GM13977 (cell line): ENCODE data around the gene GSTA5.
"Not testable (repeated sequence)": the region's sequence is repeated elsewhere in the genome, so short reads cannot be mapped to it uniquely, and the experiment has no call there.

Experiments used
- DNase-seq: peaks from one replicate; pipeline ENCODE4 v3.0.0; 2012; ENCODE audit warnings: low spot score
- in situ Hi-C: fragments of 300-500 bp; cut with MboI; formaldehyde crosslinking; loops from one replicate; pipeline ENCODE4 v1.12.0; 2022; ENCODE audit warnings: low sequenced_read_pairs, low pct_unique_long_range_greater_than_20kb, mixed read lengths, inconsistent platforms; ENCODE audit not compliant: unreplicated experiment
- TF ChIP-seq, protein P1 (sequence below): IDR thresholded peaks from 2 replicates; pipeline ENCODE4 v1.5.1; 2012; ENCODE audit warnings: mild to moderate bottlenecking, control low read depth; ENCODE audit not compliant: insufficient read depth; ENCODE audit errors: extremely low read depth, missing control alignments

GSTA5 gene

DNA sequence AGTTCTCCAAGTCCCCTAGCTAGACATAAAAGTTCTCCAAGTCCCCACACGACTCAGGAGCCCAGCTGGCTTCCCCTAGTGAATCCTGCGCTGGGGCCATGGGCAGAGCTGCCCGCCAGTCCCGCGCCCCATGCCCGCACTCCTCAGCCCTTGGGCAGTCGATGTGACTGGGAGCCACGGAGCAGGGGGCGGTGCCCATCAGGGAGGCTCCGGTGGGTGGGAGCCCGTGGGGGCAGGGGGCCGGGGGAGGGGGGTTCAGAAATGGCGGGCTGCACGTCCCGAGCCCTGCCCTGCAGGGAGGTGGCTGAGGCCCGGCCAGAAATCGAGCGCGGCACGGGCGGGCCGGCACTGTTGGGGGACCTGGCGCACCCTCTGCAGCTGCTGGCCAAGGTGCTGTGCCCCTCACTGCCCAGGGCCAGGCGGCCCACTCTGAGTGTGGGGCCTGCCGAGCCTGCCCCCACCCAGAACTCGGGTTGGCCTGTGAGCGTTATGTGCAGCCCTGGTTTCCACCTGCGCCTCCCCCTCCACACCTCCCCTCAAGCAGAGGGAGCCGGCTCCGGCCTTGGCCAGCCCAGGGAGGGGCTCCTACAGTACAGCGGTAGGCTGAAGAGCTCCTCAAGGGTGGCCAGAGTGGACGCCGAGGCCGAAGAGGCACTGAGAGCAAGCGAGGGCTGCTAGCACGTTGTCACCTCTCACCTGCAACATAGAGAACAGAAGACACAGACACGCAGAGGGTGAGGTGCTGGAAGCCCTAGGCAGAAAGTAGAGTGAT is 11.4 kb downstream of the GSTA5 start:
- in situ Hi-C loops = loop anchor here (5.0 kb wide), 1 partner anchor 42 kb away; no protein-coding TSS in a partner anchor
- TF ChIP-seq, protein P1, sequence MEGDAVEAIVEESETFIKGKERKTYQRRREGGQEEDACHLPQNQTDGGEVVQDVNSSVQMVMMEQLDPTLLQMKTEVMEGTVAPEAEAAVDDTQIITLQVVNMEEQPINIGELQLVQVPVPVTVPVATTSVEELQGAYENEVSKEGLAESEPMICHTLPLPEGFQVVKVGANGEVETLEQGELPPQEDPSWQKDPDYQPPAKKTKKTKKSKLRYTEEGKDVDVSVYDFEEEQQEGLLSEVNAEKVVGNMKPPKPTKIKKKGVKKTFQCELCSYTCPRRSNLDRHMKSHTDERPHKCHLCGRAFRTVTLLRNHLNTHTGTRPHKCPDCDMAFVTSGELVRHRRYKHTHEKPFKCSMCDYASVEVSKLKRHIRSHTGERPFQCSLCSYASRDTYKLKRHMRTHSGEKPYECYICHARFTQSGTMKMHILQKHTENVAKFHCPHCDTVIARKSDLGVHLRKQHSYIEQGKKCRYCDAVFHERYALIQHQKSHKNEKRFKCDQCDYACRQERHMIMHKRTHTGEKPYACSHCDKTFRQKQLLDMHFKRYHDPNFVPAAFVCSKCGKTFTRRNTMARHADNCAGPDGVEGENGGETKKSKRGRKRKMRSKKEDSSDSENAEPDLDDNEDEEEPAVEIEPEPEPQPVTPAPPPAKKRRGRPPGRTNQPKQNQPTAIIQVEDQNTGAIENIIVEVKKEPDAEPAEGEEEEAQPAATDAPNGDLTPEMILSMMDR = no peak
- DNase-seq = no peak

DNA sequence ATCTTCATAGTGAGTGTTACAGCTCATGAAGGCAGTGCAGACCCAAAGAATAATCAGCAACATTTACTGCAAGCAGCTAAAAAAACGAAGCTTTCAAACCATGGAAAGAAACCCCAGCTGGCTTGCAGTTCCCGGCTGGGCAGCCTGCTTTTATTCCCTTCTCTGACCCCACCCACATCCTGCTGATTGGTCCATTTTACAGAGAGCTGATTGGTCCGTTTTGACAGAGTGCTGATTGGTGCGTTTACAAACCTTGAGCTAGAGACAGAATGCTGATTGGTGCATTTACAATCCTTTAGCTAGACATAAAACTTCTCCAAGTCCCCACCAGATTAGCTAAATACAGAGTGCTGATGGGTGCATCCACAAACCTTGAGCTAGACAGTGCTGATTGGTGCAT is 12.0 kb downstream of the GSTA5 start:
- DNase-seq = not testable (repeated sequence)
- in situ Hi-C loops = loop anchor here (5.0 kb wide), 1 partner anchor 41 kb away; no protein-coding TSS in a partner anchor

DNA sequence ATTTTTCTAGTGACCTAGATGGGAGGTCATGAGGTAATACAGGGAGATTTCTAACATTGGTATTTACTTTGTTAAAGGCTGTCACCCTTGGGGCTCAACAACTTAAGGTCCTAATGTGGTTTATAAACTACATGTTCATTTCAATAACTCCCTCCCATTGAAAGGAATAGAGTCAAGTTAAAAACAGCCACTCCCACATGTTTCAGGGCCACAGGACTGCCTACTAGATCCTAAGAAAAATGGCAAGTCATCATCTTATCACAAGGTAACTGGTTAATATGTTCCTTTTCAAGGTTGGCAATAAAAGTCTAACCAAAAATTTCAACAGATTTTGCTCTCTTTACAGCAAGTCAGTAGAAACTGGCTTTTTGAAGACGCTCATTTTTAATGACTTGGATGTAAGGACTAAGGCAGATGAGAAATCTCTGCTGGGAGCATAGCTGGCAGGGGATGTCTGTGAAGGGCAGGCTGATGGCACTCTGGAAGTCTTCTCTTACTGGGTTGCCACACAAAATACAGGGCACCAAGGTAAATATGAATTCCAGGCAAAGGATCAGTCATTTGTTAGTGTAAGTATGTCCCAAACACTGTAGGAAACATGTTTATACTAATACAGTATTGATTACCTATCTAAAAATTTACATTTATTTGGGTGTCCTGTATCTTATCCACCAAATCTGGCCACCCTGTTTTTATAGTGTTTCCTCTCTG is 13.4 kb downstream of the GSTA5 start:
- not testable (repeated sequence) for DNase-seq
- in situ Hi-C loops = loop anchor here (5.0 kb wide), 1 partner anchor 40 kb away; no protein-coding TSS in a partner anchor

DNA sequence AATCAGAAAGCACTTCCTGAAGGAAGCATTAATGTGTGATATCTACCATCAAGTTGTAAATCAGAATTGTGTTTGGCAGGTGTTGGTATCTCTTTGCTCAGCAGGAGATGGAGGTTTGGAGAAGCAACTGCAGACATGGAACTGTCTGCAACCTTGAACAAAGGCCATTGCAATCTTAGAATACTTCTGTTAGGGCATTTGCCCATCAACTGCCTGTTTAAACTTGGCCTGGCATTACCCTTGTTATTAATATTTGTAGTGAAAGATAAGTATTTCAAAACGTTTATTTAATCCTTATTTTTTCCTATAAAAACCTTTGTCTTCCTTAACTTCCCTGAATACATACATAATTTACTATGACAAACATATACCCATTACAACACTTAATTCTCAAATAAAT is 14.1 kb downstream of the GSTA5 start:
- no peak for DNase-seq

DNA sequence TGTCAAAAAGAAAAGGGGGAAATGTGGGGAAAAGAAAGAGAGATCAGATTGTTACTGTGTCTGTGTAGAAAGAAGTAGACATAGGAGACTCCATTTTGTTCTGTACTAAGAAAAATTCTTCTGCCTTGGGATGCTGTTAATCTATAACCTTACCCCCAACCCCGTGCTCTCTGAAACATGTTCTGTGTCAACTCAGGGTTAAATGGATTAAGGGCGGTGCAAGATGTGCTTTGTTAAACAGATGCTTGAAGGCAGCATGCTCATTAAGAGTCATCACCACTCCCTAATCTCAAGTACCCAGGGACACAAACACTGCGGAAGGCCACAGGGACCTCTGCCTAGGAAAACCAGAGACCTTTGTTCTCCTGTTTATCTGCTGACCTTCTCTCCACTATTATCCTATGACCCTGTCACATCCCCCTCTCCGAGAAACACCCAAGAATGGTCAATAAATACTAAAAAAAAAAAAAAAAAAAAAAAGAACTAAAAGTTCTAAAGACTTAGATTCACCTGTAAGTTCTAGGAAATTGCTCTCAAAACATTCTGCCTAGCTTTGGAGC is 14.6 kb downstream of the GSTA5 start:
- in situ Hi-C loops = loop anchor here (5.0 kb wide), 1 partner anchor 39 kb away; no protein-coding TSS in a partner anchor

More for the DNA sequence above, 14.1 kb downstream of the GSTA5 start:
- in situ Hi-C loops = loop anchor here (5.0 kb wide), 1 partner anchor 39 kb away; no protein-coding TSS in a partner anchor
- TF ChIP-seq, protein P1 = no peak

DNA sequence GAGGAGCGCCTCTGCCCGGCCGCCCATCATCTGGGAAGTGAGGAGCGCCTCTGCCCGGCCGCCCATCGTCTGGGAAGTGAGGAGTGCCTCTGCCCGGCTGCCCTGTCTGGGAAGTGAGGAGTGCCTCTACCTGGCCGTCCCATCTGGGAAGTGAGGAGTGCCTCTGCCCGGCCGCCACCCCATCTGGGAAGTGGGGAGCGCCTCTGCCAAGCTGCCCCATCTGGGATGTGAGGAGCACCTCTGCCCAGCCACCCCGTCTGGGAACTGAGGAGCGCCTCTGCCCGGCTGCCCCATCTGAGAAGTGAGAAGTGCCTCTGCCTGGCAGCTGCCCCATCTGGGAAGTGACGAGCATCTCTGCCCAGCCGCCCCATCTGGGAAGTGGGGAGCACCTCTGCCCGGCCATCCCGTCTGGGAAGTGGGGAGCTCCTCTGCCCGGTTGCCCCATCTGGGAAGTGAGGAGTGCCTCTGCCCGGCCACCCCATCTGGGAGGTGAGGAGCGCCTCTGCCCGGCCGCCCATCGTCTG is 15.3 kb downstream of the GSTA5 start:
- not testable (repeated sequence) for DNase-seq
- in situ Hi-C loops = loop anchor here (5.0 kb wide), 1 partner anchor 38 kb away; no protein-coding TSS in a partner anchor

More for the DNA sequence above, 14.6 kb downstream of the GSTA5 start:
- not testable (repeated sequence) for DNase-seq

DNA sequence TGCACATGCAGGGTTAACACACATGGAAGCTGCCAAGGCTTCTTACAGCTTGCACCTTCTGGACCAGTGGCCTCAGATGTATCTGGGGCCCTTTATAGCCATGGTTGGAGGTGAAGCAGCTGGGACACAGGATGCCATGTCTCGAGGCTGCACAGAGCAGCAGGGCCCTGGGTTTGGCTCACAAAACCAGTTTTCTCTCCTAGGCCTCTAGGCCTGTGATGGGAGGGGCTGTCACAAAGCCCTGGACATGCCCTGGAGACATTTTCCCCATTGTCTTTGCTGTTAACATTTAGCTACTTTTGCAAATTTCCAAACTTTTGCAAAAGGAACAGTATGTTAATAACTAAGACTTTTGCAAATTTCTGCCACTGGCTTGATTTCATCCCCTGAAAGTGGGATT is 18.8 kb downstream of the GSTA5 start:
- in situ Hi-C loops = no loop called here
- TF ChIP-seq, protein P1 = no peak
- no peak for DNase-seq

DNA sequence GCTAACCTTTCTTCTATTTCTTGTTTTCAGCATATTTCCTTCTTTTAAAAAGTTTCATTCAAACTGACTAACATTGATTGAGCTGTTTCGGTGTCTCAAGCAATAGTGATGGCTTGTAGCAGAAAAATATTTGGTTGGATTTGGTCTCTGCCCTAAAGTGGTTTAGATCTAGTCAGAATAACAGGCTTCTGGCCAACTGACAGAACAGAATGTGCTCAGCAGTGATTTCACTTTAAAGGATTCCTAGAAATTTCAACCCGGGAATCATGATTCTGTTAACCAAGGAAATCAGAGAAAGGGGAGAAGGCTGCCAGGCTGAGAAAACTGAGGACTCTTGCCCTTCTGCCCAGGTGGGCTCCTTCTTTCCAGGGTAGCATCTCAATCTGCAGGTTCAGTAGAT is 20.4 kb downstream of the GSTA5 start:
- TF ChIP-seq, protein P1 = no peak
- in situ Hi-C loops = no loop called here
- no peak for DNase-seq
